Left hindlimb (tissue), 1 donor: Measurements from ENCODE around the gene ARRDC4.
A peak's percentile ranks its signal among the peaks of the same experiment; 100 is the strongest.

Source experiments
- DNase-seq: peaks from one replicate; pipeline ENCODE4 v3.0.0-alpha.2; 2018

ARRDC4 gene

GRCh38 chr15:97960364-97961066, at the start of gene ARRDC4:
ARRDC4 (plus strand) TSS chr15:97960703; CDS start chr15:97960862, 159 bp downstream.
- peak; percentile 100 for DNase-seq

- no peak for DNase-seq
These were observed 45.8 kb upstream of the ARRDC4 start for GRCh38 chr15:97914711-97915110.

- DNase-seq = no peak
These were observed 45.2 kb upstream of the ARRDC4 start for GRCh38 chr15:97915261-97915660.

GRCh38 chr15:97921296-97921865, 39.1 kb upstream of the ARRDC4 start:
- DNase-seq = no peak

- DNase-seq = no peak
These were observed 30.9 kb upstream of the ARRDC4 start for GRCh38 chr15:97929456-97930229.

GRCh38 chr15:97930230-97930629, 30.3 kb upstream of the ARRDC4 start:
- DNase-seq = no peak

- DNase-seq = no peak
These were observed 29.2 kb upstream of the ARRDC4 start for GRCh38 chr15:97931314-97931713.

- DNase-seq = no peak
These were observed 26.9 kb upstream of the ARRDC4 start for GRCh38 chr15:97933589-97933988.

- DNase-seq = no peak
These were observed 19.5 kb upstream of the ARRDC4 start for GRCh38 chr15:97940993-97941392.

- no peak for DNase-seq
These were observed 18.9 kb upstream of the ARRDC4 start for GRCh38 chr15:97941572-97941971.

GRCh38 chr15:97944724-97945123, 15.8 kb upstream of the ARRDC4 start:
- DNase-seq = no peak

- DNase-seq = no peak
These were observed 12.8 kb upstream of the ARRDC4 start for GRCh38 chr15:97947465-97948260.

GRCh38 chr15:97953254-97953653, 7.2 kb upstream of the ARRDC4 start:
- DNase-seq = no peak

GRCh38 chr15:97953748-97954147, 6.8 kb upstream of the ARRDC4 start:
- no peak for DNase-seq

GRCh38 chr15:97955035-97955434, 5.5 kb upstream of the ARRDC4 start:
- DNase-seq = no peak

GRCh38 chr15:97955529-97955928, 5.0 kb upstream of the ARRDC4 start:
- no peak for DNase-seq

- no peak for DNase-seq
These were observed 659 bp upstream of the ARRDC4 start for GRCh38 chr15:97959724-97960363.

GRCh38 chr15:97961067-97961954, 808 bp downstream of the ARRDC4 start:
- DNase-seq = peak; percentile 47

GRCh38 chr15:97962263-97962662, 1.8 kb downstream of the ARRDC4 start:
- no peak for DNase-seq

- DNase-seq = no peak
These were observed 3.3 kb downstream of the ARRDC4 start for GRCh38 chr15:97963779-97964178.

GRCh38 chr15:97966246-97966645, 5.7 kb downstream of the ARRDC4 start:
- DNase-seq = no peak
